Upper lobe of left lung (tissue), 4 donors: ENCODE results near the gene HVCN1.

Experiments
- EP300 ChIP-seq, 4 donors: sonication (generic); formaldehyde crosslinking; IDR thresholded peaks; one replicate each; pipeline ENCODE4 v1.5.1; 2017; ENCODE audit warnings: antibody characterized with exemption in 4 of 4, control low read depth in 2 of 4
- POLR2A ChIP-seq, 4 donors: fragments of 450-650 bp; IDR thresholded peaks; one replicate each; pipeline ENCODE4 v1.5.1; 2016 to 2017; ENCODE audit warnings: antibody characterized with exemption in 4 of 4, mild to moderate bottlenecking in 2 of 4
- POLR2AphosphoS5 ChIP-seq, 2 donors: sonication (generic); formaldehyde crosslinking; IDR thresholded peaks; one replicate each; pipeline ENCODE4 v1.5.1; 2017; ENCODE audit warnings: antibody characterized with exemption in 2 of 2
- TF ChIP-seq, protein P1 (sequence below), 6 experiments: fragments of 450-650 bp in 4 of 6; fragments of 200-600 bp in 2 of 6; sonication (generic) in 2 of 6; IDR thresholded peaks; one replicate each; pipeline ENCODE4 v1.5.1; 2016 to 2019; ENCODE audit warnings: antibody characterized with exemption in 6 of 6

GRCh38 chr12:110639336-110640141 is 49.4 kb downstream of the HVCN1 start:
- TF ChIP-seq POLR2A (IDR thresholded peaks at IDR 0.05): no peak
- TF ChIP-seq, protein P1, sequence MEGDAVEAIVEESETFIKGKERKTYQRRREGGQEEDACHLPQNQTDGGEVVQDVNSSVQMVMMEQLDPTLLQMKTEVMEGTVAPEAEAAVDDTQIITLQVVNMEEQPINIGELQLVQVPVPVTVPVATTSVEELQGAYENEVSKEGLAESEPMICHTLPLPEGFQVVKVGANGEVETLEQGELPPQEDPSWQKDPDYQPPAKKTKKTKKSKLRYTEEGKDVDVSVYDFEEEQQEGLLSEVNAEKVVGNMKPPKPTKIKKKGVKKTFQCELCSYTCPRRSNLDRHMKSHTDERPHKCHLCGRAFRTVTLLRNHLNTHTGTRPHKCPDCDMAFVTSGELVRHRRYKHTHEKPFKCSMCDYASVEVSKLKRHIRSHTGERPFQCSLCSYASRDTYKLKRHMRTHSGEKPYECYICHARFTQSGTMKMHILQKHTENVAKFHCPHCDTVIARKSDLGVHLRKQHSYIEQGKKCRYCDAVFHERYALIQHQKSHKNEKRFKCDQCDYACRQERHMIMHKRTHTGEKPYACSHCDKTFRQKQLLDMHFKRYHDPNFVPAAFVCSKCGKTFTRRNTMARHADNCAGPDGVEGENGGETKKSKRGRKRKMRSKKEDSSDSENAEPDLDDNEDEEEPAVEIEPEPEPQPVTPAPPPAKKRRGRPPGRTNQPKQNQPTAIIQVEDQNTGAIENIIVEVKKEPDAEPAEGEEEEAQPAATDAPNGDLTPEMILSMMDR (IDR thresholded peaks at IDR 0.05): no peak
- TF ChIP-seq POLR2AphosphoS5 (IDR thresholded peaks at IDR 0.05): no peak
- TF ChIP-seq EP300 (IDR thresholded peaks at IDR 0.05): no peak
